Measurements from ENCODE around the gene SCGB1A1. TPM values are rescaled to one million over a fixed set of nuclear protein-coding genes. Genes with fewer than 3 reads are reported as not detected.

The SCGB1A1 gene
- total RNA-seq, 1 donor from 2014 or later: not detected

DNA sequence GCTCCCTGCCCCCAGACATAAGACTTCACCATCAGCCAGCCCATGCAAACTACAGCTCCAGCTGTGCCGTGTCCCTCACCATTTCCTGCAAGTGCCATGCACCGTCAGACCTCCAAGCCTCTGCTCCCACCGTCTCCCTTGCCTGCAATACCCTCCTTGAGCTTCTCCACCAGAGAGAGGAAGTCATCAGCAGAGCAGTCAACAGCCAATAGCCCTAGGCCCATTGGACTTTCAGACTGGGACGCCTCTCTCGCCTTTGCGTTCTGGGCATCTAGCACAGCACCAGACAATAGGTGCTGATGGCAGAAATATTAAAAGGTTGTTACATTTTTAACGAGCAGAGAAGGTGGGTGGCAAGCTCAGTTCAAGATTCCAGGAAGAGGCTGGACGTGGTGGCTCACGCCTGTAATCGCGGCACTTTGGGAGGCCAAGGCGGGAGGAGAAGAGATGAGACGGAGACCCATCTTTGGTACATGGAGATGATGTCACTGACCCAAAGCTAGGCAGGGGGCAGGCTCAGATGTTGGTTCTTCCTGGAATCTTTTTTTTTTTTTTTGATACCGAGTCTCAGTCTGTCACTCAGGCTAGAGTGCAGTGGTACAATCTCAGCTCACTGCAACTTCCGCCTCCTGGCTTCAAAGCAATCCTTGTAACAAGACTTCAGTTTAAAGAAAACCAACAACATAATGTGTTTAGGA is 31.9 kb downstream of the SCGB1A1 start:
- DNase-seq: no peak

DNA sequence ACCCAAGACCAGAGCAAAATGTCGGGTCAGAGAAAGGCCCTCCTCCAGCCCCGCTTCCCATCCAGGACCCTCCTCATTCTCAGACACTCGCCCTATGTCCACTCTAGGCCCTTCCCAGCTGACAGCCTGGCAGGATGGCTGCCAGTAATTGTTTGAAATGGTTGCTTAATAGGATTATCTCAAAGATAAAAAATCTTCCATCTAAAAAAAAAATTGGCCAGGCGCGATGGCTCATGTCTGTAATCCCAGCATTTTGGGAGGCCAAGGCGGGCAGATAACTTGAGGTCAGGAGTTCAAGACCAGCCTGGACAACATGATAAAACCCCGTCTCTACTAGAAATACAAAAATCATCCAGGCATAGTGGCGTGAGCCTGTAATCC is 32.4 kb downstream of the SCGB1A1 start:
- DNase-seq: no peak

DNA sequence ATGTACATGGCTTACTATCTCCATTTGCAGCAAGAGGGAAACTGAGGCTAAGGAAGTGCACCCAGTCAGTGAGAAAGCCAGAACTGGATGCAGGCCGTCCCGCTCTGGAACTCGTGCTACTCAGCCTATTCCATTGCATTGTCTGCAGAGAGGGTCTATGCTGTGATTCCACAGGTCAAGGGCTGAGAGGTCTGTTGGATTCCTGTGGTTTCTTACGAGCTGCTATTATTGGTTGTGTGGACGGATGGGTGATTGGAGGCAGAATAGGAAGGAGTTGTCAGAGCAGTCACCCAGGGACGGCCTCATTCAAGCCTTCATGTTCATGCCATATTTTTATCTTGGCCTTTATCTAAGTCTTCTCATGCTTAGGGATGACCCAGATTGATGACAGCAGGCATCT is 33.4 kb downstream of the SCGB1A1 start:
- no peak for DNase-seq

DNA sequence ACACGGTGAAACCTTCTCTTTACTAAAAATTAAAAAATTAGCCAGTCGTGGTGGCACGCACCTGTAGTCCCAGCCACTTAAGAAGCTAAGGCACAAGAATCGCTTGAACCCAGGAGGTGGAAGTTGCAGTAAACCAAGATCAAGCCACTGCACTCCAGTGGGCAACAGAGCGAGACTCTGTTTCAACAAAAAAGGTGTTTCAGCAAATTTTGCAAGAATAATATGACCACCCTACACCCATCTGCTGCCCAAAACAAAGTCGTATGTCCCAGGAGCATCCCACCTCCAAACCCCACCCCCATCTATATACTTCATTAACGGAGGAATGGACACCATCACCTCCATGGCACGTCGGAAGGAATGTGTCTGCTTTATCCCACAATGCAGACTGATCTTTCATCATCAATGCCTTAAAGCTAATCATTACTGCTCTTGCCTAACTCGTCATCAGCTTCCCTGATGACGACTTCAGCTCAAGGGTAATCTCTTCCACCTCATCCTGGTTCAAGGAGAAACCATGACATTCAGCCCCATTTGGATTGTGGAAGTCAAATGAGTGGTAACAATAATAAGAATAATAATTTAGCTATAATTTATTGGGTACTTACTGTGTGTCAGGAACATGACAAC is 34.1 kb downstream of the SCGB1A1 start:
- no peak for DNase-seq

DNA sequence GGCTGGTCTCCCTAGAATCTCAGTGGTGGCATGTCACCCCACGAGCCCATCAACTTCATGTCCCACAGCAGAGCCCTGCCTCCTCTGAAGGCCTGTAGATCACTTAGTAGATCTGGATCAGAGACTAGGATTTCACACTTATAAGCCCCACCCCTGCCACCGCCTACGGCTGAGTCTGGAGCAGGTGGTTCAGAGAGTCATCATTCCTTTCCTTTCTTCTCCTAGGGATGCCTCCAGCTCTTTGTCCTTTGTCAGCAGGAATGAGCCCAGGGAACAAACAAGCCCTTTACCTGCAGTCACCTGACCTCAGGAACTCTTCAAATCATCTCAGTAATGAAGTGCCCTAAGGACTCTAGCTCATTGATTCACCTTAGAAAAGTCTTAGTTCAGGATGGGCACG is 37.8 kb downstream of the SCGB1A1 start:
- no peak for DNase-seq

DNA sequence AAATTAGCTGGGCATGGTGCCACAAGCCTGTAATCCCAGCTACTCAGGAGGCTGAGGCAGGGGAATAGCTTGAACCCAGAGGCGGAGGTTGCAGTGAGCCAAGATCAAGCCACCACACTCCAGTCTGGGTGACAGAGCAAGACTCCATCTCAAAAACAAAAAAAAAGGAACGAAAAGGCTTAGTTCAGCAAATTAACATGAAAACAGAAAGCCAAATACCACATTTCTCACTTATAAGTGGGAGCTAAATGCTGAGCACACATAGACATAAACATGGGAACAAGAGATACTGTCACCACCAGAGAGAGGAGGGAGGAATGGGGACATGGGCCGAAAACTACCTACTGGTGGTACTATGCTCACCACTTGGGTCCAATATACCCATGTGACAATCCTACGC is 38.6 kb downstream of the SCGB1A1 start:
- no peak for DNase-seq

DNA sequence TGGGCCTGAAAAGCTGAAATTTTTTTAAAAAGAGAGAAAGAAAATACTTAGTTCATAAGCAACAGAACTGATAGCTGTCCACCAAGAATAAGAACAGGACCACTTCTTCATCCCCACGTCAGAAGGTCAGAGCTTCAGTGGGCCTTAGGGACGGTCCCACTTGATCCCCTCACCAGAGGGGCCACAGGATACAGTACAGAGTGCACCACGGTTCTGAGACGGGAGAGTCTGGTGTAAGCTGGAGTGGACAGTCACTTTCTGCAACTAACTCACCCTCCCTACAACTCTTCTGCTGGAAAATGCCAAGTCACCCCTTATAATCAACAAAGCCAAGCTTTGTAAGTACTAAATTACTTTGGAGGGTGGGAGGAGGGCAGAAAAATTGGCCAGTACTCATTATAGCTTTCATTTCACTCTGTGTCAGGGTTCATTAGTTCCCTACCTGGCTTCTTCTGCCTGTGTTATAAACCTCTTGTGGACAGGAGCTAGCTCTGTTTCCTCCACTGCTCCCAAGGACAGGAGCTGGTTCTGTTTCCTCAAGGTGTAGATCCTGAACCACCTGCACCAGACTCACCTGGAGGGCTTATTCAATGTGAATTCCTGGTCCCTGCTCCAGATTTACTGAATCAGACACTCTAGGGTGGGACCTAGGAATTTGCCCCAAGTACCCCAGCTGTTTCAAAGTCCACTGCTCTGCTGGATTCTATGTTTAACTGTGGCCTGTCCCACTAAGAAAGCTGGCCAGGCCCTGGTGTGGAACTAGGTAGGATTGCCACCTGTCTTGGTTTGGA is 39.6 kb downstream of the SCGB1A1 start:
- no peak for DNase-seq

DNA sequence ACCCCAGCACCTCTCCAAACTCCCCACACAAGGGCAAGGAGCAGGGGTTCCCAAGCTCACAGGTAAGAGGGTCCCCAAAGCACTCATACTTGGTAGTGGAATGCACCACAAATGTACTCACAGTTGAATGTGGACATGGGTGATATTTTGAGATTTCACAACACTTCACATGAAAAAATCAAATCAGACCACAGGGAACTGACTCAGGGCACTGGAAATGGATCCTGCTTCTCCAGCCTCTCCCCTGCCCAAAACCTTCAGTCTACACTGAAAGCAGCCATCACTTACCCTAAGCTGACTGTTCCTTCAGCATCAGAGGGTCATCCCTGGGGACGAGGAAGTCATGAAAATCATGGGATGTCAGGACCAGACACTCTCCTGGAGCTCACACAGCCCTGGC is 40.2 kb downstream of the SCGB1A1 start:
- DNase-seq: no peak

DNA sequence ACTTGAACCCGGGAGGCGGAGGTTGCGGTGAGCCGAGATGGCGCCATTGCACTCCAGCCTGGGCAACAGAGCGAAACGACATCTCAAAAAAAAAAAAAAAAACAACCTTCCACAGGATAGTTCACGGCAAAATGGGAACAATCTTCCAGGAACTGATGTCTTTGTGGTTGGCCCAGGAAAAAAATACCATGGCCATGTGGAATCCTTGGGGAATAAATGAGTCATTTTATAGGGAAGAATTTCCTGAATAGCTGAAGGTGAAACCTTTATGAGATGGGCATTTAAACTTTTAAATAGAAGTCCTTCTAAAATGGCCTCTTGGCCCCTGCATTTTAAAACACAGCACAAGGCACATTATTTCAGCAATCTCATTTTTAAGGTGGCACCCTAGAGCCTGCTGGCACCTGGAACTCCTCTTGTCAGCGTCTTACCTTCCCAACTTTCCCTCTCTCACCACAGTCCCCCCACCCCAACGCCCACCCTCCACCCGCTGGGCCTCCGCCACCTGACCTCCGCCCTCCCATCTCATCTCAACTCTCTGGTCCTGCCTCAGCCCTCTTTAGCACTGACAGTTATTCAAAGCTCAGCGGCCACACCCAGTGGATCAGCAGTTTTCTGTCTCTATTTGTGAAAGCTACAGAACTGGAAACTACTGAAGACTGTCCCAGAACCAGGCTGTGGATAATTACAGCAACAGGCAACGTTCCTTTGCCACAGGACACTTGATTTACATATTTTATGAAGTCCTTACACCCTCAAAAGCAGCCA is 43.1 kb downstream of the SCGB1A1 start:
- DNase-seq: no peak

DNA sequence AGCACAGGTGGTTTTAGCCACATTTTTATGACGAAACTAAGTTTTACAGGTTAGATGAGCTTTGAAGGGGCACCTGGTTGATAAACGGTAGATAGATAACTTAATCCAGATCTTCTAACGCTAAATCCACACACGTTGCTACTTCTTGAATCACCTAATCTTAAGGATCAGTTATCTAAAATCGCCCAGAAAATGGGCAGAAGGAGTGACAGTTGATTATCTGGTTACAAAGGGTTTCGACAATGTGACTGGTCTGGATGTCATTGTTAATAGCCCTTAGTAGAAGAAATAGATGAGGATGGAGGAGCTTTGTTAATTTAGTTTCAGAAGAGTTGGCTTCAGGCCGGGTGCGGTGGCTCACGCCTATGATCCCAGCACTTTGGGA is 43.7 kb downstream of the SCGB1A1 start:
- DNase-seq: no peak

DNA sequence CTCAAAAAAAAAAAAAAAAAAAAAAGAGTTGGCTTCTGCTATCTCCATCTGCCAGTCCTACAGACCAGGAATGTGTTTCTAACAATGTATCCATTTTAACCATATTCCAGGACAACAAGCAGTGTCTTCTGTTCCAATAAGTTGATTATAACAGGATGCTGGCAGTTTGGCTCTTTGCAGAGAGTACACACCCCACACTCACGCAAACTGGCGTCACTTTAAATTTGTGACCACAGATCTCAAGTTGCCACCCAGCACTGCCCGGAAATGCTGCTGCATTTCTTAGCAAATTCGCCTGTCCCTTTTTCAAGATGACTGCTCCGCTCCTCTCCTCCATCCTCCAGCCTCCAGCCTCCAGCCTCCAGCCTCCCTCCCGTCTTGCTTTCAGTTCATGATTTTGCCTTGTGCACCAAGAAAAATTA is 44.3 kb downstream of the SCGB1A1 start:
- DNase-seq: peak; percentile 31

DNA sequence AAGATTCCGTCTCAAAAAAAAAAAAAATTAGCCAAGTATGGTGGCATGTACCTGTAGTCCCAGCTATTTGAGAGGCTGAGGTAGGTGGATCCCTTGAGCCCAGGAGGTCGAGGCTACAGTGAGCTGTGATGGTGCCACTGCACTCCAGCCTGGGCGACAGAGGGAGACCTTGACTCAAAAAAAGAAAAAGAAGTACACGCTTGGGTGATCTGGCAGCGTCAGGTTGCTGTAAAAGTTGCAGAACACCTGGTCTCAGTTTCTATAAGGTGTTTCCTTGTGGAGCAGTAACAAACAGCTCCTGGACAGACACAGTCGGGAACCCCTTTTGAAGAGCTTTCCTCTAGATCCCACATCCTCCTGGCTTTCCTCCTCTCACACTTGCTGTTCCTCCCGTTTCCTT is 45.8 kb downstream of the SCGB1A1 start:
- DNase-seq: no peak

DNA sequence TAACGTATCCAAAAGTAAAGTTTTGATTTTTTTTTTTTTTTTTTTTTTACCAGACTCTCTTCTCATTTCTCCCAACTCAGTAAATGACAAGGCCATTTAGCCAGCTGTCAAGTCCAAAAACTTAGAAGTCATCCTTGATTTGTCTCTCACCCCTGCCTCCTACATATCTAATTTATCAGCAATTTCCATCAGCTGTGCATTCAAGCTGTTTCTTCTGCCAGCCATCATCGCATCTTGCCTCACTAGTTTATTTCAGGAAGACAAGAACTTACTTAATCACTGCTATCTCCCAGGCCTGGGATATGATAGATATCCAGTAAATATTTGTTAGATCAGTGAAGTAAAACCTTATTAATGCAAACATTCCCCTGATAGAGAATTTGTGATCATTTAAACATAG is 47.6 kb downstream of the SCGB1A1 start:
- DNase-seq: no peak

DNA sequence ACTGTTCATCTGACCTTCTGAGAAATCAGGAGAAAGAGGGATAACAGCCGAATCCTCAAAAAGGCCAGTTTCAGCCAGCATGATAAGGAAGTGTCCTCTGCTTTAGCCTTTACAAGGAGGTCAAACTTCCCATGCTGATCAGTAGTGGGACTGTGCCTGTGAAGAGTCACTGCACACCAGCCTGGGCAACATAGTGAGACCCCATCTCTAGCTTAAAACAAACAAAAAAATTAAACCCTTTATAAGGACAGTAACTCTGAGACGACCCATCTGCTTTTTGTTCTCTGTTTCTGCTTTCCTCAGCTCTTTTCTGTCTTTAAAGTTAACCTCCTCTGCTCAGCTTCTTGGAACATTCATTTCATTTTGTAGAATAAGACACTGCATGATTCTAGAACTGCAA is 49.7 kb downstream of the SCGB1A1 start:
- no peak for DNase-seq

DNA sequence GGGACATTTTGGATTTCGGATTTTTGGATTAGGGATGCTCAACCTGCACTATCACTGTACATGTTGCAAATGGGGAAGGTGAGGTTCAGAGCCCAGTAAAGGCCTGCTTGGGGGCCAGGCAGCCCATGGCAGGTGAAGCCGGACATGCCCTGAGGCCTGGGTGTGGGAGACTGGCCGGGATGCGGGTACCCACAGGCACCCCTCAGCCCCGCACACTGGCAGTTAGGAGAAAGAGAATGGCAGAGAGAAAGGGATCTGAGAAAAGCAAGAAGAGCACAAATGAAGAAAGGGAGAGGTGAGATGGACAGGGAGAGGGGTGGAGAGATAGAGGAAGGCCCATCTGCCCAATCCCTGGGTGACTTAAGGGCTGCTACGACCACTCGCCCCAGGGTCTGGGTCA is 52.8 kb downstream of the SCGB1A1 start:
- DNase-seq: no peak

DNA sequence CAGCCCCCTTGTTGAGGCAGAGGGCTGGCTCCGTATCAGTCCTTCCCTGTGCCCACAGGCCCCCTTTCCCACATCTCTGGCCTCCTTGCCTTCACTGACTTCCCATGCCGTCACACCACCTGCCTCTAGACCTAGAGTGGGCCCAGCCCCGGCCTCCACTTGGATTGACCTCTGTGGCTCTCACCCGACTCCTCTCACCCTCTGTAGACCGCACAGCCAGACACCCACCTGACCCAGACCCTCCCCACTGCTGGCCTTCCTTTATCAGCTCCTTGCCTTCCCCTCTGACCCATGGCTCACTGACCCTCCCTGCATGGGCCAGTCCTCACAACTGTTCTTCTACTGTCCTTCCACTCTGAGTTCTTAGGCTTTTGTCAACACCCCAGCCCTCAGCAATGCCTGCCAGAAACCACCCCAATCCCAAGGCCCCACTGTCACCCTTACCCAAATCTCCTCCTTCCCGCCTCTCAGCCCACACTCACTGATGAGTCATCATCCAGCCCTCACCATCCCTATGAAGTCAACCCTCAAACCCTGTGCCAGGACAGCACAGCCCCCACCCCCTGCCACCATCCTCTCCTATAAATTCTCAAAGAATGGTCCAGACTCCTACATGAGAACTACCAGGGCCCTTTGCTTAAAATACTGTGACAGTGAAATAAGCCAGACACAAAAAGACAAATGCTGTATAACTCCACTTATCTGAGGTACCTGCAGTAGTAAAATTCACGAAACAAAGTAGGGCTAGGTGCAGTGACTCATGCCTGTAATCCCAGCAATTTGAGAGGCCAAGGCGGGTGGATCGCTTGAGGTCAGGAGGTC is 53.4 kb downstream of the SCGB1A1 start:
- peak; percentile 54 for DNase-seq

Other genes starting within 250 kb of the SCGB1A1 start
- gene SCGB1D1, start 228.8 kb upstream of the SCGB1A1 start, total RNA-seq: not detected
- gene SCGB2A1, start 210.4 kb upstream of the SCGB1A1 start, total RNA-seq: not detected
- not detected for gene SCGB1D2, start 176.8 kb upstream of the SCGB1A1 start, total RNA-seq
- gene SCGB2A2, start 148.9 kb upstream of the SCGB1A1 start, total RNA-seq: not detected
- not detected for gene SCGB1D4, start 120.0 kb upstream of the SCGB1A1 start, total RNA-seq
- 9.0 TPM for gene ASRGL1, start 81.6 kb upstream of the SCGB1A1 start, total RNA-seq
- 909 TPM for gene AHNAK, start 127.8 kb downstream of the SCGB1A1 start, total RNA-seq
- 1,840 TPM for gene EEF1G, start 154.9 kb downstream of the SCGB1A1 start, total RNA-seq
- gene TUT1, start 172.5 kb downstream of the SCGB1A1 start, total RNA-seq: 5.8 TPM
- 54.7 TPM for gene MTA2, start 182.8 kb downstream of the SCGB1A1 start, total RNA-seq
- gene EML3, start 193.7 kb downstream of the SCGB1A1 start, total RNA-seq: 11.2 TPM
- 0.72 TPM for gene ROM1, start 194.2 kb downstream of the SCGB1A1 start, total RNA-seq
- gene B3GAT3, start 203.0 kb downstream of the SCGB1A1 start, total RNA-seq: 14.4 TPM
- gene GANAB, start 227.6 kb downstream of the SCGB1A1 start, total RNA-seq: 158 TPM
- 22.4 TPM for gene INTS5, start 234.3 kb downstream of the SCGB1A1 start, total RNA-seq
- gene C11orf98, start 246.2 kb downstream of the SCGB1A1 start, total RNA-seq: 10.4 TPM
- gene CSKMT, start 246.3 kb downstream of the SCGB1A1 start, total RNA-seq: 2.6 TPM